Measurements from ENCODE around the gene C19orf47.
A peak's percentile ranks its signal among the peaks of the same experiment; 100 is the strongest.
"Not testable (repeated sequence)": the region's sequence is repeated elsewhere in the genome, so short reads cannot be mapped to it uniquely, and the experiment has no call there.

C19orf47 gene

GRCh38 chr19:40344422-40344821 is 3.8 kb downstream of the C19orf47 start:
- no peak for DNase-seq

GRCh38 chr19:40342644-40343311 is 5.4 kb downstream of the C19orf47 start:
- no peak for DNase-seq

GRCh38 chr19:40341601-40342482 is 6.4 kb downstream of the C19orf47 start:
- peak; percentile 67 for DNase-seq

- no peak for DNase-seq
These were observed 9.0 kb downstream of the C19orf47 start for GRCh38 chr19:40339018-40339728.

GRCh38 chr19:40337594-40337993 is 10.6 kb downstream of the C19orf47 start:
- DNase-seq, result no peak

- DNase-seq, result no peak
These were observed 11.1 kb downstream of the C19orf47 start for GRCh38 chr19:40337107-40337506.

GRCh38 chr19:40336601-40336900 is 11.6 kb downstream of the C19orf47 start:
- DNase-seq, result no peak

GRCh38 chr19:40335855-40336600 is 12.2 kb downstream of the C19orf47 start:
- no peak for DNase-seq

- DNase-seq, result no peak
These were observed 13.1 kb downstream of the C19orf47 start for GRCh38 chr19:40335101-40335500.

- DNase-seq, result not testable (repeated sequence)
These were observed 15.1 kb downstream of the C19orf47 start for GRCh38 chr19:40333083-40333482.

GRCh38 chr19:40332669-40333068 is 15.5 kb downstream of the C19orf47 start:
- no peak for DNase-seq

- no peak for DNase-seq
These were observed 17.1 kb downstream of the C19orf47 start for GRCh38 chr19:40331052-40331451.

- DNase-seq, result no peak
These were observed 22.0 kb downstream of the C19orf47 start for GRCh38 chr19:40326201-40326600.

- no peak for DNase-seq
These were observed 24.5 kb downstream of the C19orf47 start for GRCh38 chr19:40323705-40324104.

- no peak for DNase-seq
These were observed 25.1 kb downstream of the C19orf47 start for GRCh38 chr19:40322951-40323615.

GRCh38 chr19:40322271-40322610 is 26.0 kb downstream of the C19orf47 start:
- DNase-seq, result no peak

GRCh38 chr19:40321566-40322270 is 26.5 kb downstream of the C19orf47 start:
- no peak for DNase-seq

- no peak for DNase-seq
These were observed 27.1 kb downstream of the C19orf47 start for GRCh38 chr19:40321076-40321475.

GRCh38 chr19:40320558-40320935 is 27.6 kb downstream of the C19orf47 start:
- no peak for DNase-seq

- DNase-seq, result no peak
These were observed 30.9 kb downstream of the C19orf47 start for GRCh38 chr19:40317338-40317737.

GRCh38 chr19:40315812-40316470 is 32.3 kb downstream of the C19orf47 start:
- DNase-seq, result no peak
